Ramos (cell line): ENCODE data around the gene FSTL5.
"Not testable (repeated sequence)": the region's sequence is repeated elsewhere in the genome, so short reads cannot be mapped to it uniquely, and the experiment has no call there.

Experiments used
- in situ Hi-C: fragments of 300-500 bp; cut with MboI; formaldehyde crosslinking; loops from one replicate; pipeline ENCODE4 v1.14.3; 2022; ENCODE audit warnings: low sequenced_read_pairs; ENCODE audit not compliant: unreplicated experiment

Gene FSTL5

DNA sequence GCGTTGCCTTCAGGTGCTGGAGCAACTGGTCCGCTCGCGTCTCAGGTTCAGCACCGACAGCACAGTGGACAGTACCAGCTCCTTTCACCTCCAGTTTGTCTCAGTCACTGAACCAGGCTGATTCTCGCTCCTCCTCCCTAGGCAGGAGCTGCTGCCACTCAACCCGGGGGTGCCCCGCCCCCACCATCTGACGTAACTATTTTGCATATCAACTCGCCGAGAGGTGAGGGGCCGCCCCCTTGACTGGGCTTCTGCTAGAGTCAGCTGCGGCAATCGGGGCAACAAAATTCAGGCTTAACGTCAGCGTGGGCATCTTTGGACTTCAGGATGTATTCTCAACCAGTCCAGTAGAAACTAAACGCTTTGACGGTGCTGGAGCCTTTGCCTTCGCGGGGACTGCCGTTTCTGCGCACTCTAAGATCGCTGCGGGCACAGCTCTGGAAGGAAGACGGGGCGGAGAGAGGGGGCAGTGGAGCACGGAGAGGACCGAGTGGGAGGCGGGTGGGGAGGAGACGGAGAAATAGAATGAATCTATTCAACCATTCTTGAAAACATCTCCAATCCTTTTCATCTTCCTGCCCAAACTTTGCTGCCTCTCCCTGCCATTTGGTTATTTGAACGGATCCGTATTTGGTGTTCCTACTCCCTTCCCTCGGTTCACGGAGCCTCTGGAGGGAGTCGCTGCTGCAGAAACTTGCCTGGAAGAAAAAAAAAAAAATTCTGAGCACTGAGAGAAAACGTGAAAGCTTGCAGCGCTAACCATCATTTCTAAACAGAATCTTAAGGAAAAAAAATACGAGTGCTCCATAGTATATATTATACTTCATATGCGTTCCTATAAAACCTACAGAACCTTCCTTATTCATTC lies at the start of gene FSTL5:
Gene FSTL5 (minus strand): TSS at position 109 of the 868 bp plus-strand sequence. CDS start 52,604 bp downstream, outside the sequence.
- in situ Hi-C loops: no loop called here

DNA sequence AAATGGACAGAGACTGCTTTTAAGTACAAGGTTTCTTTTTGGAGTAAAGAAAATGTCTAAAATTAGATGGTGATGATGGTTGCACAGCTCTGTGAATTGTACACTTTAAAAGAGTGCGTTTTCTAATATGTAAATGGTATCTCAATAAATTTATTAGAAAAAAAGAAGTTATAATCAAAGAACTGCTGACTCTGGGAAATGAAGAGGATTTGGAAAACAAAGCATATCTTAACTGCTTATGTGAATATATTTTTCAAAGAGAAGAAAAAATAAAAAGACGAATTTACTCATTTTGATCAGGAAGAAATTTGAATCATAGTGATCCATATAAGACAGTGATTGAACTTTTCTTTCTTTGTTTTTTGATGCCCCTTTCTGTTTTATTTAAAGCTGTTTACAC lies 45.9 kb upstream of the FSTL5 start:
- in situ Hi-C loops: no loop called here

DNA sequence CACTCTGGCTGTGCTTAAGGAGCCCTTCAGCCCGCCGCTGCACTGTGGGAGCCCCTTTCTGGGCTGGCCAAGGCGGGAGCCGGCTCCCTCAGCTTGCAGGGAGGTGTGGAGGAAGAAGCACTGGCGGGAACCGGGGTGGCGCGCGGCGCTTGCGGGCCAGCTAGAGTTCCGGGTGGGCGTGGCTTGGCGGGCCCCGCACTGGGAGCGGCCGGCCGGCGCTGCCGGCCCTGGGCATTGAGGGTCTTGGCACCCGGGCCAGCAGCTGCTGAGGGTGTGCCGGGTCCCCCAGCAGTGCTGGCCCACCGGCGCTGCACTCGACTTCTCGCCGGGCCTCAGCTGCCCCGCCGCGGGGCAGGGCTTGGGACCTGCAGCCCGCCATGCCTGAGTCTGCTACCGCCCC lies 39.7 kb upstream of the FSTL5 start:
- in situ Hi-C loops: not testable (repeated sequence)

DNA sequence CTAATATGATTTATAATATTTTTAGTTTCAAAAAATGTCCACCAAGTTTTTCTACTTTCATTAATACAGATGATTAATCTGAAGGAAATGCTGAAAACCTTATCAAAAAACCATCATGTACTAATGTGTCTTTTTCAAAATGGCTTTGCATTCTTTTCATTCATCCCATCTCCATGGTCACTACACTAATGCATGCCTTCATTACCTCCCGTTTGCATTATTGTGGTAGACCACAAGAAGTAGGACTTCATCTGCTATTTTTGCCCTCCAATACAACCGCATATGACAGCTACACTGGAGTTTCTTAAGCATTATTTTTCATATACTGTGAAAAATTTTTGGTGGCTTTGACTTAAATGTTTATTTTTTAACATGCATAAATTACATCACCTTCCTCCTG lies 37.9 kb upstream of the FSTL5 start:
- in situ Hi-C loops: no loop called here

DNA sequence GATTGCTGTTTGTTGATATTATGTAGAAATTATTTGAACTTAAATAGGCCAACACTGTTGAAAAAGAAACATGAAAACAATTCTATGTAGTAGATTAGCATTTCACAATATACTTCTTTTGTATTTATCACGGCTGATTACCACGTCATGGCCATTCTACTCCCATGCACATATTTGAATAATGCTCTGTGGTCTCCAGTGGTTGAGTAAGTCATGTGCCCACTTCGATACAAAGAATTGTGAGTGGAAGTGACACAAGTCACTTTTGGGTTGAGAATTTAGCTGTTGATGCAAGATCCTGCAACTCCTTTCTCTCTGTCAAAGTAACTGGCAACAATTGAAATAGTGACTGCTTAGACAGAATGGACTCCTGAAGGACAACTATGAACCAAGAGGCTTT lies 6.7 kb upstream of the FSTL5 start:
- in situ Hi-C loops: no loop called here

DNA sequence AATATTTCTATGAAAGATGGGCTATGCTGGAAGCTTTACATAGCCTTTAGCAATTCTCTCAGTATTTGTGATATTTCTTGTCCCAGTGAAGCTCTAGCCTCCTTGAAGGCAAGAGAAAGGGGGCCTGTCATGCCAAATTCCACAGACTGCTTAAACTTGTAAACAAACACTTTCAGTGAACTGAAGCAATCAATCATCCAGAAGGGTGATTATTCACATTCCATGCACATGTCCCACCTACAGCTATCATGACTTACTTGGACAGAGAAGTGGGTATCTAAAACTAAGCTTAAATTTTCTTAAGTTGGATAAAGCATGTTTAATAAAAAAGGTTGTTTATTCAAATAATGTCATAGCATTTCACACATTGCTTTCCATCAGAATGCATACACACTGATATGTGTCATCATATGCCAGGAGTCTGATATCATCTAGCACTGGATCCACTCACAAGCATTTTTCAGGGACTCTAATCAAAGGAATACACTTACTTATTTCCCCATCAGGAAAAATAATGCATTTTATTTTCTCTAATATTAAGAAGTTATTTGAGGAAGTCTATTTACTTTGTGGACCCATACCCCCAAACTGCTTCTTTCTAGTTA lies 1.2 kb upstream of the FSTL5 start:
- in situ Hi-C loops: no loop called here

DNA sequence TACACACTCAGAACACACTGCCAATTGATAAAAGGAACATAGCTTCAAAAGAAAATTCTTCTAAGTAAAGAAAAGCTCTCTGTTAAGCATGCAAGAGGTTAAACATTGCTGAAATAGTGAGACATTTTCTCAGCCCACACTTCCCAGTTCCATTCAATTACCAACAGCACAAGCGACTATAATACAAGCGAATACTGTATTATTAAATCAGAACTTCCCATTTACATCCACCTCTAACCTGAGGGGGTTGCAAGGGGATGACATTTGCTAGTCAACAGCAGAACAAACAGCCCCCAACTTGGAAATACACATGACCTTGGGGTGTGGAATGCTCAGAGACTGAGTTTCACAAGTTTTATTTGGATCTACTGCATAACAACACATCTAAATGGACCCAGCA lies 1.1 kb downstream of the FSTL5 start:
- in situ Hi-C loops: no loop called here

DNA sequence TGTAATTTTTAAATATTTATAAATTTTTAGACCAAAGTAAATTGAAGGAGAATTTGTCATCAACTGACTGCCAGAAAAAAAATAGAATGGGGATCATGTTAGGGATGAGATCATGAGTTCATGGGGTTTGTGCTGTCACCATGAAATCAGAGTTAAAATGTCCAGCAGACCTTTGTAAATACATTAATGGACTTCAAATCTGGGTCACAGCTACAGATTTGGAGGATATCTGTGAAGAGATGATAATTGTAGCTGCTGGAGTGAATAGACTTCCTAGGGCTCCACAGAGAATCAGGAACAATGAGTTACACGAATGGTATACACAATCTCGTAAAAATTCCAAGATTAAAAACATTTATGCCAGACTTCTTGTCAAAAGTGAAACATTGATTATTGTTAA lies 6.6 kb downstream of the FSTL5 start:
- in situ Hi-C loops: no loop called here

DNA sequence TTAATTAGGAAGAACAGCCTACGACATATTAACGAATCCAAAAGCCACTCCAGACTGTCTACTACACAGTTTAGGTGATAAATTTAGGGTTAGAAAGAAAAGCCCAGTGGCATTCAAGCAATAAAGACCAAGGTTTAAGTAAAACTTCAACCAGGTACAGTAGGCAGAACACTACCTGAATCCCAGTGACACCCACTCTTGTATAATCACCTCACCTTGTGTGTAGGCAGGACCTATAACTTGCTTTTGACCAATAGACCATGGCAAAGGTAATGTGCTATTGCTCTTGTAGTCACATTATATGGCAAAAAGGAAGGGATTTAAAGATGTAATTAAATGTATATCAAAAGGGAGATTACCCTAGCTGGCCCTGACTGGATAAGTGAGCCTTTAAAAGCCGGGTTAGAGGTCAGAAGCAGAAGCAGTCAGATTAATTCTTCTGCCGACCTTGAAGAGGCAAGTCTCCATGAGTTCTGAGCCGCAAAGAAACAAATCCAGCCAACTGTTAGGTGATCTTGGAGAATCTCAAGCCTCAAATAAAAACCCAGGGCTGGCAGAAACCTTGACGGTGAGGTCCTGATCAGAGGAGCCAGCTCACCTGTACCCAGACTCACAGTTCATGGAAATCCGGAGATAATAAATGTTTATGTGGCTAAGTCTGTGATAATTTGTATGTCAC lies 8.8 kb downstream of the FSTL5 start:
- in situ Hi-C loops: no loop called here

DNA sequence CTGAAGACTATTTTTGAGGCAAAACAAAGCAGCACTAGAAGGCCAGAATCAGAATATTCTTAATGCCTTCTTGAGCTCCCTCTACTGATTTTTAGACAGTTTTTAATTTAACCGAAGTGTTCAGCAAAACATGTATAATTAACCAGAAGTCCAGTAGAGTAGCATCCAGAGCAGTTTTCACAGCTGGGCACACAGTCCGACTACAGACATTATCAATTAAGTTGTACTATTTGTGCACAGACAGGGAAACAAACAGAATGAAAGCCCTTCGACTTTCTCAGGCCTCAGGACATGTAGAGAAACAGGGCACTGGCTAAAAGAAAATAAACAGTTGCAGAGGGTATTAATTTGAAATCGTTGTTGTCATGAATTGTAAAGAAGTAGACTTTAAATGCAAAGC lies 11.9 kb downstream of the FSTL5 start:
- in situ Hi-C loops: no loop called here

DNA sequence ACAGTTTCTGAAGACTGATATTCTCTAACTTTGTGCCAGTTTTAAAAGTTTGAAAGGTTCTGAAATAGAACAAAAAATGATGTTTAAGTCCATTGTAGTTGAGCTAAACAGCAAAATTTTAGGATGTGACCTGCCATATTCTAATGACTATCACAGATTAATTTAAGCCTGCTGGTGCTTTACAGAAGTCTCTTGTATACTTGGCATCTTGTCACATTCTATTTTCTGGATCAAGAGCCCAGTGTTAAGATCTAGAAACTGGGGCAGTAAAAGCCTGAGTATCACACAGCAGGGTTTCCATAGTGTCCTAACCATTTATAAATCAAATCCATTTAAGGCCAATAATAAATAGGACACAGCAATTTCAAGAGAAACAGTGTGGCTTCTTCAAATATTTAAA lies 12.4 kb downstream of the FSTL5 start:
- in situ Hi-C loops: no loop called here

DNA sequence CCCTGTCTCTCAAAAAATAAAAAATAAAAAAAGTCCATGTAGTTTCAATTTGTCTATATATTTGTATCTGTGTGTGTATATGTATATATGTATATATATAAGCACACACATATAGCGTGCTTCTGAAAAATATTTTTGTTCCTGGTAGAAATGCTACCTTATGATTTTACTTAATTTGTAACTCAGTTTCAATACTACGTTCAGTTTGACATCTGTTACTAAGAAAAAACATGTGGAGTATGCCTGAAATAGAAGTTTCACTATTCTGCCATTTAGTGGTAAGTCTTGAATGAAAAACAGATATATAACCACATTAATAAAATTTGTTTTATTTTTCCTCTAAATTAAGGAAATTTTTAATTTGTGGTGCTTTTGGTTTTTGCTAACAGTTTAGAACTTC lies 14.2 kb downstream of the FSTL5 start:
- in situ Hi-C loops: no loop called here

DNA sequence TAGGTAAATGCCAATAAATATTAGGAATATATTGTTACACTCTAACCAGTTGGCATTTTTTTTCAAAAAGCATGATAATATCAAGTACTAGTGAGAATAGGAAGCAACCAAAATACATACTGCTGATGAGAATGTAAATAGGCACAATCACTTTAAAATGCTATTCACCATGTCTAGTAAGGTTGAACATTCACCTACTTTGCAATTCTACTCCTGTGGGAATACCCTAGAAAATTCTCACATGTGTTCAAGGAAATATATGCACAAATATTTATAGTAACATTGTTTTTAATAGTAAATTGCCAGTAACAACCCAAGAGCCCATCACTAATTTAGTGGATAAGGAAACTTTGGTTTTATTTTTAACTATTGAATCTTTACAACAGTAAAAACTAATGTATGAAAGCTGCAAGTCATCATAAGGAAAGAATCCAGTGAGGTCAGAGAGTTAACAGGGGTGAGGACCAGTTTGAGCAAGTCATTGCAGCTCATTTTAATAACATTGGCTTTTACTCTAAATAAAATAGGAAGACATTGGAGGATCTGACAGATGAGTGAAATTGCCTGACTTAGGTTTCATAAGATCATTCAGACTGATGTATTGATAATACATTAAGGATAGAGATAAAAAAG lies 23.6 kb downstream of the FSTL5 start:
- in situ Hi-C loops: no loop called here

DNA sequence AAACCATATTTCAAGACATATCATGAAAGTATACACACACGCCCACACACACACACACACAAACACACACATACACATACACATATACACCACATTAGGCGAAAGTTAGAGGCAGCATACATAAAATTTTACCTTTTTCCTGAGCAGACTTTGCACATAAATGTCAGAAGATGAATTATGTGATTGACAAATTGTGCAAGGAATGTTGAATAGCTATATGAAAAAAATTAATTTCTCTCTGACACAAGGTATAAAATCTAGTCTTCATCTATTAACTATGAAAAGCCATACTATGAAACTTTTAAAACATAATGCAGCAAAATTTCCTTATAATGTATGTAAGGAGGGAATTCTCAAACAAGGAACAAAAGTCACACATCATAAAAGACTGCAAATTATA lies 24.4 kb downstream of the FSTL5 start:
- in situ Hi-C loops: no loop called here

DNA sequence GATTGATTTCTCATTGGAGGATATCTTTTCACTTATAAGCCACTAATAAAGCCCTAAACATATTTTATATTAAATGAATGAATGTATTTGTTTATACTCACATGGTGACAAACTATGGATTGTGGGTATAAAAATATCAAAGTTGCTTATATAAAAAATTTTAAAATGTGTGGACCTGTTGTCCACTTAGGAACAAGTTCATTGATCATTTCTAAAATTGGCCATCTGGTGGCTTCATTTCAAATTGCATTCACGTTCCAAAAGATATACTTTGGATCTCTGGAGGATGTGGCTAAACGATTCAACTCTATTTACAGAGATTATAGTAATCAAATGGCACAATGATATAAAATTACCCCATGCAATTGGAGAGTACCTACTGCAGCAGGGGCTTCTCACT lies 32.5 kb downstream of the FSTL5 start:
- in situ Hi-C loops: no loop called here

DNA sequence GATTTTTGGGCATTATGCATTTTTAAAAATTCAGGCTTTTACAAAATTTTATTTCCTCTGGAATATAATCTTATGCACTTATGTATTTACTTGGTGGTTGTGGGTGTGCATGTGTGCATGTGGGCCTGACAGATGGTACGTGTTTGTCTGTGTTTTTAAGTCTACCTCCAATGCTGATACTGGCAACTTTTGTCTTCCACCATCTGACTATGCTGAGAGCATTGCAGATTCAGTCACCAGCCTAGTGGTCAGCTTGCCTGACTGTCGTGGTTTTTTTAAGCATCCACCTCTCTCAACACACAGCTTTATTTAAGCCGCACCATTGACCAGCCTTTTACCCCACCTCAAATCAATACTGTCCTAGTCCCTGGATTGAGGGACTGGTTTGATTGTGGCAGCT lies 37.1 kb downstream of the FSTL5 start:
- in situ Hi-C loops: no loop called here

DNA sequence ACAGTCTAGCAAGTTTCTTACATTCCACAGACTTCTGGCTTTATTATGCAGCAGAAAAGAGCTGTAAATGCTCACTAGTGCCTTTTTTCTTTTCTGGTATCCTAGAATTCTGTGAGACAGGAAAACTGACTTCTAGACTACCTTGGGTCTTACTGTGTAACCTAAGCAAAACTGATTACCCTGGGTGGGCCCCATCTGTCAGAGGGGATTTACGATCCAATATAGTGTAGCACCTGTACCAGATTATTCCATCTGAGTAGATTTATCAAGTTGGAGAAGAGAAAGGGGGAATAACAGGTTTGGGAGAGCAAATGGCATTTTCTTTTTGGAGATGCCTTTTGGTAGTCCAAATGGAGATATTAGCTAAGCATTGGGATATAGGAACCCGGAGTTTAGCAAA lies 46.7 kb downstream of the FSTL5 start:
- in situ Hi-C loops: no loop called here

DNA sequence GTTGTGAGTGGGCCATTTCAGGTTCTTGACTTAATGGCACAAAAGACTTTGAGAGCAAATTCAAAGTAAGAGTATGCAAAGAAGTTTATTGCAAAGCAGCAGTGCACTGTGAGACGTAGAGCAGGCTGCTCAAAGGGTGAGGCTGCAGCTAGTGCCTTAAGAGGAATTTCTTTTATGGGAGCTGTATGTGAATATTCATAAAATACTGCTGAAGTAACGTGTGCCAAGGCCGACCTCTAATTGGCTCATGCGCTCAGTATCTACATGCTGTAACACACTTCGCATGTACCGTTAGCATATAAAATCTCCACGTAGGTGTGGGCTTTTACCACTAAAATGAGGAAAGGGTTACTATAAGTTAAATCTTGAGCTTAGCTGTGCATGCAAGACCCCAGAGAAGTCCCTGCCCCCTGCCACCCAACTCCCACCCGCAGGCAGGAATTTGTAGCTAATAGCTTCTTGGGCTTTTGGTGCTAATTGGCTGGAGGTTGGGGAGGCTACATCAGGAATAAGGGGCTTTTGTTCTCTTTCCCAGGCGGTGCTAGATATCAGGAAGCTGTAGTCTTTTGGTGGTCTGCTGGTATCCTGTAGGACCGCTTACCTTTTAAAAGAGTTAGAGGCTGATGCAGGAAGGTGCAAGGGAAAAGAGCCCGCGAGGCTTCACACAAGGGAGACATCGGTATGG lies 47.6 kb downstream of the FSTL5 start:
- in situ Hi-C loops: no loop called here

DNA sequence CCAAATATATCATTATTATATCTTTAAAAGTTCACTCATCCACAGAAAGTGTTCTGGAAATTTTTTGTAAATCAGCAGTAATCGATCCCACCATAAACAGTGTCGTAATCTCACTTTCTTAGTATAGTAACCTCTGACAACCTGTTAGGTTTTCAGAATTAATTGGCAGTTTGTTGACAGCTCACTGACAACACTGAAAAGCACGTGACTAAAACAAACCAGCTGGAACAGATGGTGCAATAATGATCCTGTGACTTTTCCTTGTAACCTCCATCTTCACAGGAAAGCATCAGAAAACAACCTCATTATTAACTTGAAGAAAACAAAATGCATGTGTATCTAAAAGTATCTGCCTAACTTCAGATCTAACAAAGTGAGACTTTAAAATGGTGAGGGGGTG lies 48.5 kb downstream of the FSTL5 start:
- in situ Hi-C loops: no loop called here

DNA sequence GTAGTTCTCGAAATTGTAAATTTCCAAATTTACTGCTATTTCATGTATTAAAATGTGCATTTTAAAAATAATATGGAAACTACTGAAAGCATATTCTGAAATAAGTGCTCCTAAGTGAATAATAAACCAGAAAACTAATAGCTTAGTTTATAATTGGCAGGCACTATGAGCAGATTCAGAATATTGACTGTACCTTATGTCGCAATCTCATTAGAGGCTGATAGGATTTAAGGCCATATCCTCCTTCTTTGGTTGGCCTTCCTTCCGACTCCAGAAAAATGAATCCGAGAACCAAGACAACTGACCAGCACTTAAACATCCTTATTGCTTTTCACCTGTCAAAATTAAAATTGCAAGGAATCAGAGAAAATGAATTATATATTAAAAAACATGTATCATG lies 52.7 kb downstream of the FSTL5 start:
- in situ Hi-C loops: no loop called here
